ENCODE results near the gene PNPO.
"Not testable (repeated sequence)": the region's sequence is repeated elsewhere in the genome, so short reads cannot be mapped to it uniquely, and the experiment has no call there.

Gene PNPO

DNA sequence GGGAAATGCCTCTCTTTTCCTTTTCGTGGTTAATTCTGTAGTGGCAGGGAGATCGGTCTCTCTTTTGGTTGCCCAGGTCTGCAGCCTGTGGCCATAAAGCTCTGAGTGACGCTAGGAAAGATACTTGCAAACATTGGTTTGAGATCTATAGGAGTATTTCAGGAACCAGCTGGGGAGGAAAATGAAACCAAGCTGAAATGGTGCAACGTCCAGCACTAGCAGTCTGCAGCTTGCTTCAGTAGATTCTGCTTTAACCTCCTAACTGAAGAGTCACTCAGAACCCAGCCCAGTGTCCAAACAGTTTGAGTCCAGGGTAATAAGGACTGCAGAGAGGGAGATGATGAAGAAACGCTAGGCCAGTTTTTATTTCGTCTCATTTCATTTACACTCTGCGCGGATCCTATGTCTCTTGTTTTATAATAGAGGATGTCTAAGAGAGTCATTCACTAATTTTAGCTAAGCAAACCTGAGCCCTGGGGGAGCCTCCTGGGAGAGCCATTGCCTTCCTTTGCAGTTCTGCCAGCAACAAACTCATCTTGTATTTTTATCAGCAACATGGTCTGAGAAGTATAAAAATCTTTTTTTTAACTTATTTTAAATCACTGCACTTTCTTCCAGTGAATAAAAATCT lies 33.3 kb upstream of the PNPO start:
- H3K36me3 Mint-ChIP-seq (ENCODE audit: low read depth), result peaks cover 17% of the 10 kb centered on the region
- no peaks in the 10 kb centered on the region for H3K27me3 Mint-ChIP-seq (ENCODE audit: low read depth)
- no peak overlapping the region for H3K27ac Mint-ChIP-seq
- H3K4me3 Mint-ChIP-seq, result no peak overlapping the region
- H3K4me1 Mint-ChIP-seq (ENCODE audit: low read depth), result peaks cover 17% of the 10 kb centered on the region
- H3K9me3 Mint-ChIP-seq, result no peaks in the 10 kb centered on the region

DNA sequence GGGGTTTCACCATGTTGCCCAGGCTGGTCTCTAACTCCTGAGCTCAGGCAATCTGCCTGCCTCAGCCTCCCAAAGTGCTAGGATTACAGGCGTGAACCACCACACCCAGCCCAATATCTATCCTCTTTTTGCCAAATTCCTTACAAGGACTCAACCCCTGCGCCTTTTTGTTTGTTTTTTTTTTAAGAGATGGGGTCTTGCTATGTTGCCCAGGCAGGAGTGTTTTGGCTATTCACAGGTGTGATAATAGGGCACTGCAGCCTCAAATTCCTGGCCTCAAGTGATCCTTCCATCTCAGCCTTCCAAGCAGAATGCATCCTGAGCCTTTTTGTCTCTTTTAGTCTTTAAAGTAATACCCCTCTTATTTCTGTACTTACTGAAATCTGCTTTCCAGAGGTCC lies 28.3 kb upstream of the PNPO start:
- Mint-ChIP-seq H3K27me3 (ENCODE audit: low read depth) (no peaks in the 10 kb centered on the region), H3K36me3 (ENCODE audit: low read depth) (peaks cover 25% of the 10 kb centered on the region)

DNA sequence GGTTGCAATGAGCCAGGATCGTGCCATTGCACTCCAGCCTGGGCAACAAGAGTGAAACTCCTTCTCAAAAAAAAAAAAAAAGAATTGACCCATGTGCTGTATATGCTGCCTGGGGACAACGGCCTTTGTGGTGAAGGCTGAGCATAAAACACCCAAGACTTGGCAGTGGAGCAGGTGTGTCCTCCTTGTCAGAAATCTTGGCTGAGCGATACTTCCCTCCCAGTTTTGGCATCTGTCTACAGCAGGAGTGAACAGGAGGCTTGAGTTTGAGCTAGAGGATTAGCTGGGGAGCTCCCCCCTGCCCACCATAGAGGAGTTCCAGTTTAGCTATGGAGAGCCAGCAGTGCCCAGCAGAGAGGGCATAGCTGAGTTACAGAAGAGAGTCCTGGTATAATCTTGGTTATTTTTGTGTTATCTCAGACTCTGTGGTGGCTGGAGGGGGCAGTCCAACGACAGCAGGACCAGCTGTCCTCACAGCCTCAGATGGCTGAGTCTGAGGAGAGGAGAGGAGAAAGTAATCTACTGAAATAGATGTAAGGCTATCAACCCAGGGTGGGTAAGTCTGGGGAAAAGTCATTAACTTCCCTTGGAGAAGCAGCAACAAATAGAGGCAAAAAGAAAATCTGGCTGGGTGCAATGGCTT lies 26.9 kb upstream of the PNPO start:
- Mint-ChIP-seq H3K4me1 (ENCODE audit: low read depth) (peaks cover 20% of the 10 kb centered on the region), H3K4me3 (no peak overlapping the region), H3K36me3 (ENCODE audit: low read depth) (peaks cover 20% of the 10 kb centered on the region), H3K9me3 (no peaks in the 10 kb centered on the region), H3K27ac (peak overlapping the region; percentile 50), H3K27me3 (ENCODE audit: low read depth) (no peaks in the 10 kb centered on the region)

More for the DNA sequence above, 28.3 kb upstream of the PNPO start:
- Mint-ChIP-seq H3K4me3 (no peak overlapping the region), H3K9me3 (no peaks in the 10 kb centered on the region), H3K4me1 (ENCODE audit: low read depth) (peaks cover 19% of the 10 kb centered on the region), H3K27ac (no peak overlapping the region)

DNA sequence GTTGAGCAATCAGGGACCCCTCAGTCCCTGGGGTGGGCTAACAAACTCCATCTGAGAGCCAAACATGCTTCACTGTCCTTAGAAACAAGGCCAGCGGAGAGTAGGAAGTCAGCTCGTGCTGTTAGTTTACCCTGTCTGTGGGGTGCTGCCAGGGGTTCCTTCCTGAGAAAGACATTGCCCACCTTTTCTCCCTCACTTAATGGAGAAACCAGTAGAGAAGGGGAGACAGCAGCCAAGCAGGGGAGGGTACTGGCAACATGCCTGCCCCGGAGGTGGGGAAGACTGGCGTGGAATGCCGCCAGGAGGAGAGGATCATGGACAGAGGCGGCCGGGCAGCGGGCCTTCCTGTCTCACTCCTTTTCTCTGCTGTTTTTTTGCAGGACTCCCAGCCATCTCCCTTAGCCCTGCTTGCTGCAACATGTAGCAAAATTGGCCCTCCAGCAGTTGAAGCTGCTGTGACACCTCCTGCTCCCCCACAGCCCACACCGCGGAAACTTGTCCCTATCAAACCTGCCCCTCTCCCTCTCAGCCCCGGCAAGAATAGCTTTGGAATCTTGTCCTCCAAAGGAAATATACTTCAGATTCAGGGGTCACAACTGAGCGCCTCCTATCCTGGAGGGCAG lies 25.5 kb upstream of the PNPO start:
- no peak overlapping the region for H3K4me3 Mint-ChIP-seq
- H3K27me3 Mint-ChIP-seq (ENCODE audit: low read depth), result no peaks in the 10 kb centered on the region
- peaks cover 23% of the 10 kb centered on the region for H3K36me3 Mint-ChIP-seq (ENCODE audit: low read depth)
- no peaks in the 10 kb centered on the region for H3K9me3 Mint-ChIP-seq
- H3K27ac Mint-ChIP-seq, result no peak overlapping the region
- peaks cover 16% of the 10 kb centered on the region for H3K4me1 Mint-ChIP-seq (ENCODE audit: low read depth)

DNA sequence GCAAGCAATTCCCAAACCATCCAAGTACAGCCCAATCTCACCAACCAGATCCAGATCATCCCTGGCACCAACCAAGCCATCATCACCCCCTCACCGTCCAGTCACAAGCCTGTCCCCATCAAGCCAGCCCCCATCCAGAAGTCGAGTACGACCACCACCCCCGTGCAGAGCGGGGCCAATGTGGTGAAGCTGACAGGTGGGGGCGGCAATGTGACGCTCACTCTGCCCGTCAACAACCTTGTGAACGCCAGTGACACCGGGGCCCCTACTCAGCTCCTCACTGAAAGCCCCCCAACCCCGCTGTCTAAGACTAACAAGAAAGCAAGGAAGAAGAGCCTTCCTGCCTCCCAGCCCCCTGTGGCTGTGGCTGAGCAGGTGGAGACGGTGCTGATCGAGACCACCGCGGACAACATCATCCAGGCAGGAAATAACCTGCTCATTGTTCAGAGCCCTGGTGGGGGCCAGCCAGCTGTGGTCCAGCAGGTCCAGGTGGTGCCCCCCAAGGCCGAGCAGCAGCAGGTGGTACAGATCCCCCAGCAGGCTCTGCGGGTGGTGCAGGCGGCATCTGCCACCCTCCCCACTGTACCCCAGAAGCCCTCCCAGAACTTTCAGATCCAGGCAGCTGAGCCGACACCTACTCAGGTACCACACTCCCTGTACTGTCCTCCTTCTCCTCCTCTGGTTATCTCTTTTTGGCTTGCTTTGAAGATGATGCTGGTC lies 24.7 kb upstream of the PNPO start:
- no peak overlapping the region for H3K4me3 Mint-ChIP-seq
- no peaks in the 10 kb centered on the region for H3K9me3 Mint-ChIP-seq
- H3K27me3 Mint-ChIP-seq (ENCODE audit: low read depth), result no peaks in the 10 kb centered on the region
- H3K36me3 Mint-ChIP-seq (ENCODE audit: low read depth), result peaks cover 26% of the 10 kb centered on the region
- H3K4me1 Mint-ChIP-seq (ENCODE audit: low read depth), result peaks cover 16% of the 10 kb centered on the region
- no peak overlapping the region for H3K27ac Mint-ChIP-seq

DNA sequence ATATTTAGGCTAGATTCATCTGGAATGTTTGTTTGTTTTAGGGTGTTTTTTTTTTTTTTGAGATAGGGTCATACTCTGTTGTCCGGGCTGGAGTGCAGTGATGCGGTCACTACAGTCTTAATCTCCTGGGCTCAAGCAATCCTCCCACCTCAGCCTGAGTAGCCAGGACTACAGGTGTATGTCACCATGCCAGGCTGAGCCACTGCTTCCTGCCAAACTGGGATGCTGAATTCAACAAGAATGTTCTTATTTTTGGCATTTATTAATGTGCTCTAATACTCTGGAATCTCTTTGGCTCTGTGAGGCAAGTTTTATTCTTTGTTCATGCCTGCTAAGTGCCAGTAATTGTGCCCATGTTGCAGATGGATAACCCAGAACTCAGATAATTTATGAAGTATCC lies 23.8 kb upstream of the PNPO start:
- Mint-ChIP-seq H3K36me3 (ENCODE audit: low read depth) (peaks cover 30% of the 10 kb centered on the region), H3K4me1 (ENCODE audit: low read depth) (peaks cover 16% of the 10 kb centered on the region), H3K27me3 (ENCODE audit: low read depth) (no peaks in the 10 kb centered on the region), H3K4me3 (no peak overlapping the region), H3K27ac (no peak overlapping the region), H3K9me3 (no peaks in the 10 kb centered on the region)

DNA sequence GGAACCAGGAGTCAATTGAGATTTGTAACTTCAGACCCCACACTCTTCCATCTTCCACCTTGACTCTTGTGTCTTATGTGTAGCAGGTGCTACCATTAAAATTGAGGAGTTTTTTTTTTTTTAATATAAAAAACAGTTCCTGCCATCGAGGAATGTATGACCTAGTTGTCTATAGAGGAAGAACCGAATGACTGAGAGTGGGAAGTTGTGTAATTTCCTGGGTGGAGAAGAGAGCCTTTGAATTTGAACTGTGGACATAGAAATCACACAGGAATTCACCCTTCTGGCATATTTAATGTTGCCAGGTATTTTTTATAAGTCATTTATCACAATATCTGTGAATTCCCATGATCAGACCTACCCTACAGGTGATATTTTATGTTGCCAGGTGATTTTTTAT lies 23.4 kb upstream of the PNPO start:
- no peaks in the 10 kb centered on the region for H3K9me3 Mint-ChIP-seq
- peaks cover 30% of the 10 kb centered on the region for H3K36me3 Mint-ChIP-seq (ENCODE audit: low read depth)
- H3K27me3 Mint-ChIP-seq (ENCODE audit: low read depth), result no peaks in the 10 kb centered on the region
- H3K4me1 Mint-ChIP-seq (ENCODE audit: low read depth), result peaks cover 16% of the 10 kb centered on the region
- no peak overlapping the region for H3K27ac Mint-ChIP-seq
- H3K4me3 Mint-ChIP-seq, result no peak overlapping the region

DNA sequence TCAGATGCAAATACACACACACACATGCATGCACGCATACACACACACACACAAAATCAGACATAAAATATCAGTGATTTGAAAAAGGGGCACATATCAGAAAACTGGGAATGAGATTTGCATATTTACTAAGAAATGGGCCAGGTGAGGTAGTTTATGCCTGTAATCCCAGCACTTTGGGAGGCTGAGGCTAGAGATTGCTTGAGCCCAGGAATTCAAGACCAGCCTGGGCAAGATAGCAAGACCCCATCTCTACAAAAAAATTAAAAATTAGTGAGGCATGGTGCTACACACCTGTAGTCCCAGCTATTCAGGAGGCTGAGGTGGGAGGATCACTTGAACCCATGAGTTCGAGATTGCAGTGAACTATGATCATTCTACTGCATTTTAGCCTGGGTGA lies 22.4 kb upstream of the PNPO start:
- no peaks in the 10 kb centered on the region for H3K9me3 Mint-ChIP-seq
- no peaks in the 10 kb centered on the region for H3K27me3 Mint-ChIP-seq (ENCODE audit: low read depth)
- H3K36me3 Mint-ChIP-seq (ENCODE audit: low read depth), result peaks cover 33% of the 10 kb centered on the region
- no peak overlapping the region for H3K4me3 Mint-ChIP-seq
- H3K27ac Mint-ChIP-seq, result no peak overlapping the region
- peaks cover 16% of the 10 kb centered on the region for H3K4me1 Mint-ChIP-seq (ENCODE audit: low read depth)

DNA sequence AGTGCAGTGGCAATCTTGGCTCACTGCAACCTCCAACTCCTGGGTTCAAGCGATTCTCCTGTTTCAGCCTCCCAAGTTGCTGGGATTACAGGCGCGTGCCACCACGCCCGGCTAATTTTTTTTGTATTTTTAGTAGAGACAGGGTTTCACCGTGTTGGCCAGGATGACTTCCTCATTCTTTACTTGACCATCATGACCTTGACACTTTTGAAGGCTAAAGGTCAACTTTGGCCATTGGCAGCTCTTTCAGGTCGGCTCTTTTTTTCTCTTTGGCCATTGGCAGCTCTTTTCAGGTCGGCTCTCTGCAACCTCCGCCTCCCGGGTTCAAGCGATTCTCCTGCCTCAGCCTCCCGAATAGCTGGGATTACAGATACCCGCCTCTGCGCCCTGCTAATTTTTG lies 21.5 kb upstream of the PNPO start:
- H3K27me3 Mint-ChIP-seq (ENCODE audit: low read depth); H3K27ac Mint-ChIP-seq; H3K9me3 Mint-ChIP-seq; H3K4me3 Mint-ChIP-seq: not testable (repeated sequence)
- Mint-ChIP-seq H3K36me3 (ENCODE audit: low read depth) (peaks cover 36% of the 10 kb centered on the region), H3K4me1 (ENCODE audit: low read depth) (peaks cover 14% of the 10 kb centered on the region)

DNA sequence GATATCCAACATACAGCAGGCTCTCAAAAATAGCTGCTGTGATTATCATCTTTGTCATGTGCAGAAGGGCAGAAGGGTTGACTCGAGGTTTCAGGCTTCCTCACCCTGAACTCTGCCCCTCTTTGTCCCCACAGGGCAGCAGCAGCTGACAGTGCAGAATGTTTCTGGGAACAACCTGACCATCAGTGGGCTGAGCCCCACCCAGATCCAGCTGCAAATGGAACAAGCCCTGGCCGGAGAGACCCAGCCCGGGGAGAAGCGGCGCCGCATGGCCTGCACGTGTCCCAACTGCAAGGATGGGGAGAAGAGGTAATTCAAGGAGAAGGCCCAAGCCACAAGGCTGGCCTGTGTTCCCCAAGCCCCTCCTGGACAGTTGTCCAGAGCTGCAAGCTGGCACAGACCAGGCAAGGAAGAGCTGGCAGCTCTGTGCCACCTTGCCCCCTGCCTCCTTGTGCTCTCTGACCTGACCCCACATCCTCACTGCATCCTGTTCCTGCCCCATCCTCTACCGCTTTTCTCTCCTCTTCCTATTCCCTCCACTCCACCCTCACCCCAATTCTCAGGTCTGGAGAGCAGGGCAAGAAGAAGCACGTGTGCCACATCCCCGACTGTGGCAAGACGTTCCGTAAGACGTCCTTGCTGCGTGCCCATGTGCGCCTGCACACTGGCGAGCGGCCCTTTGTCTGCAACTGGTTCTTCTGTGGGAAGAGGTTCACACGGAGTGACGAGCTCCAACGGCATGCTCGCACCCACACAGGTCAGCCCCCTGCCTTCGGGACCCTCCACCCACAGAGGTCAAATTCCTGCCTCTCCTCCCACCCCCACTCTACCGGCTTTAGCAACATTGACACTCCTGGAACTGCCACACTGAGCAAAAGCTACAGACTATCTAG lies 16.3 kb upstream of the PNPO start:
- H3K36me3 Mint-ChIP-seq (ENCODE audit: low read depth), result peaks cover 35% of the 10 kb centered on the region
- H3K9me3 Mint-ChIP-seq, result no peaks in the 10 kb centered on the region
- no peak overlapping the region for H3K4me3 Mint-ChIP-seq
- H3K4me1 Mint-ChIP-seq (ENCODE audit: low read depth), result peaks cover 2% of the 10 kb centered on the region
- H3K27me3 Mint-ChIP-seq (ENCODE audit: low read depth), result no peaks in the 10 kb centered on the region
- no peak overlapping the region for H3K27ac Mint-ChIP-seq

DNA sequence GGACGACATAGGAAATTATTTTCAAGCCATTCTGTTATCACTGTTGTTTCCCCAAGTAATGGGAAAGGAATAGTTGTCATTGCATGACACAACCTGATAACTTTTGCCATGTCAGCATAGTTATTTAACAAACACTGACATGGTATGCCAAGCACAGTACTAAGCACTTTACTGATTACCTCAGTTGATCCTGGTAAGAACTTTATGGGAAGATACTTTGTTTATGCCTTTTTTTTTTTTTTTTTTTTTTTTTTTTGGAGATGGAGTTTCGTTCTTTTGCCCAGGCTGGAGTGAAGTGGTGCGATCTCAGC lies 15.7 kb upstream of the PNPO start:
- H3K4me1 Mint-ChIP-seq (ENCODE audit: low read depth), result peaks cover 2% of the 10 kb centered on the region
- no peak overlapping the region for H3K4me3 Mint-ChIP-seq
- H3K9me3 Mint-ChIP-seq, result no peaks in the 10 kb centered on the region
- H3K36me3 Mint-ChIP-seq (ENCODE audit: low read depth), result peaks cover 35% of the 10 kb centered on the region
- no peaks in the 10 kb centered on the region for H3K27me3 Mint-ChIP-seq (ENCODE audit: low read depth)
- no peak overlapping the region for H3K27ac Mint-ChIP-seq

DNA sequence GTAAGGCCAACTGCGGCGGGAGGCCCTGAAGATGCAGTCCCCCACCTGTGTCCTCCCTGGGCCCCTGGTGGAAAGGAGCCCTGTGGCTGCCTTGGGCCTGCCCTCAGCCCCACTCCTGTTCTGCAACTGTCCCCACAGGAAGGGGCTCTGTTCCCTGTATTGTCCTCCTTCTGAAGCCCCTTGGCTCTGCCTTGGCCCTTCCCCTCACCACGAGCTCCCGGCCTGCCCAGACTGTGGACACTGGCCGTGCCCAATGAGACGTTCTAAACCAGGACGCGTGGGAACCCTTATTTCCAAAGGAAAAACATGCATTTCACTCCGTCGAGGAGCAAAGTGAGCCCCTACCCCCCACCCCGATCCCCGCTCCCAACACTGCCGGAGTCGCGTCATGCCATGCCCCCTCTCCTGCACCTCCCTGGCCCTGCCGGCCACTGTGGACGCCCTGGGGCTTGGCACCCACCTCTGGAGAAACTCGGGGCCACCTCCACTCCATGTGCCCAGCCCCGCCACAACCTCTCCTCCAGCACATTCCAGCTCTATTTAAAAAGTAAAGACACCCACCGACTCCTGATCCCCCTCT lies 13.5 kb upstream of the PNPO start:
- no peaks in the 10 kb centered on the region for H3K9me3 Mint-ChIP-seq
- H3K27me3 Mint-ChIP-seq (ENCODE audit: low read depth), result no peaks in the 10 kb centered on the region
- peaks cover 29% of the 10 kb centered on the region for H3K36me3 Mint-ChIP-seq (ENCODE audit: low read depth)
- no peak overlapping the region for H3K4me3 Mint-ChIP-seq
- H3K4me1 Mint-ChIP-seq (ENCODE audit: low read depth), result peaks cover 2% of the 10 kb centered on the region
- no peak overlapping the region for H3K27ac Mint-ChIP-seq

DNA sequence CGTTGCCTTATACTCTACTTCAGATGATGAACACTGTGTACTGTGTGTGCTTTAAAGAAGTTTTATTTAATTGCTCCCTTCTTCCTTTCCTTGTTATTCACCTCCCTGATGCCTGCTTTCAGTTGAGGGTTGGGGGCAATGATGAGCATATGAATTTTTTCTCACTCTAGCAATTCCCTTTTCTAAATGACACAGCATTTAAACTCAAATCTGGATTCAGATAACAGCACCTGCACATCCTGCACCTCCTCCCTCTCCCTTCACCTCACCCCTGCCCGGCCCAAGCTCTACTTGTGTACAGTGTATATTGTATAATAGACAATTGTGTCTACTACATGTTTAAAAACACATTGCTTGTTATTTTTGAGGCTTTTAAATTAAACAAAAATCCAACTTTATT lies 13.0 kb upstream of the PNPO start:
- Mint-ChIP-seq H3K27ac (no peak overlapping the region), H3K4me1 (ENCODE audit: low read depth) (peaks cover 2% of the 10 kb centered on the region), H3K36me3 (ENCODE audit: low read depth) (peaks cover 29% of the 10 kb centered on the region), H3K4me3 (no peak overlapping the region), H3K9me3 (no peaks in the 10 kb centered on the region), H3K27me3 (ENCODE audit: low read depth) (no peaks in the 10 kb centered on the region)

Data from T-helper 1 cell treated with Interleukin-12 subunit alpha and Interleukin-12 subunit beta and Interleukin-4 antibody, amounts not matched to agents 30 μg/mL and 1 μg/mL, for 36 hours (primary cell).